Right lobe of liver (tissue), 4 donors: Measurements from ENCODE around the gene PFKFB1.

ENCODE experiments used
- POLR2A ChIP-seq: fragments of 450-650 bp; IDR thresholded peaks from one replicate; pipeline ENCODE4 v1.6.1; 2017; ENCODE audit warnings: antibody characterized with exemption, mild to moderate bottlenecking
- TF ChIP-seq, protein P1 (sequence below), 4 donors: fragments of 200-600 bp in 3 of 4; fragments of 450-650 bp in 1 of 4; IDR thresholded peaks; one replicate each; pipeline versions ENCODE4 v1.5.1 to v1.8.0; 2016 to 2022; ENCODE audit warnings: antibody characterized with exemption in 4 of 4, mild to moderate bottlenecking in 2 of 4
- donor health status: DM: no; HTN: no; CAD: no.
- donor health status: DM: no; HTN: no; CAD: no.
- donor health status: DM: no; HTN: yes; CAD: no.

DNA sequence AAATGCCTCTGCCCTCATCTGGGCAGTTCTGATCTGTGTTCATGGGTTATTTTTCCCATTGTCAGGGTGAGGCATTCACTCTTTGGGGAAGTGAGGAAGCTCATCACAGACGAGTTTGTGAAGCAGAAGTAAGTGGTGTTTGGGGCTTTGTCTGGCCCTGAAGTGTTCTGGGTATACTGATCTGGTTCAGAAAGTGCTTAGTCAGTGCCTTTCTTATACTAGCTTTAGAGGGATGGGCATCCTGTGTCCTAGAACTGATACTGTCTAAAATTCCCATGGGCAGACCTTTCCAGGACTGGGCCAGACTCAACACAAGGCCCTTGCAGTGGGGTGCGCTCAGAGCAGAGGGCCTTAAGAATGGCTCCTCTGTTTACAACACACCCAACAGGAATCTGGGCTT lies 67.0 kb downstream of the PFKFB1 start:
- TF ChIP-seq, protein P1, sequence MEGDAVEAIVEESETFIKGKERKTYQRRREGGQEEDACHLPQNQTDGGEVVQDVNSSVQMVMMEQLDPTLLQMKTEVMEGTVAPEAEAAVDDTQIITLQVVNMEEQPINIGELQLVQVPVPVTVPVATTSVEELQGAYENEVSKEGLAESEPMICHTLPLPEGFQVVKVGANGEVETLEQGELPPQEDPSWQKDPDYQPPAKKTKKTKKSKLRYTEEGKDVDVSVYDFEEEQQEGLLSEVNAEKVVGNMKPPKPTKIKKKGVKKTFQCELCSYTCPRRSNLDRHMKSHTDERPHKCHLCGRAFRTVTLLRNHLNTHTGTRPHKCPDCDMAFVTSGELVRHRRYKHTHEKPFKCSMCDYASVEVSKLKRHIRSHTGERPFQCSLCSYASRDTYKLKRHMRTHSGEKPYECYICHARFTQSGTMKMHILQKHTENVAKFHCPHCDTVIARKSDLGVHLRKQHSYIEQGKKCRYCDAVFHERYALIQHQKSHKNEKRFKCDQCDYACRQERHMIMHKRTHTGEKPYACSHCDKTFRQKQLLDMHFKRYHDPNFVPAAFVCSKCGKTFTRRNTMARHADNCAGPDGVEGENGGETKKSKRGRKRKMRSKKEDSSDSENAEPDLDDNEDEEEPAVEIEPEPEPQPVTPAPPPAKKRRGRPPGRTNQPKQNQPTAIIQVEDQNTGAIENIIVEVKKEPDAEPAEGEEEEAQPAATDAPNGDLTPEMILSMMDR (IDR thresholded peaks at IDR 0.05): no peak
- TF ChIP-seq POLR2A: no peak
